ENCODE data around the gene EYA3.

EYA3 gene

GRCh38 chr1:27936370-27936769 is 152.0 kb downstream of the EYA3 start:
- TF ChIP-seq ZFX (IDR thresholded peaks at IDR 0.05), result no peak
- TF ChIP-seq, protein P1, sequence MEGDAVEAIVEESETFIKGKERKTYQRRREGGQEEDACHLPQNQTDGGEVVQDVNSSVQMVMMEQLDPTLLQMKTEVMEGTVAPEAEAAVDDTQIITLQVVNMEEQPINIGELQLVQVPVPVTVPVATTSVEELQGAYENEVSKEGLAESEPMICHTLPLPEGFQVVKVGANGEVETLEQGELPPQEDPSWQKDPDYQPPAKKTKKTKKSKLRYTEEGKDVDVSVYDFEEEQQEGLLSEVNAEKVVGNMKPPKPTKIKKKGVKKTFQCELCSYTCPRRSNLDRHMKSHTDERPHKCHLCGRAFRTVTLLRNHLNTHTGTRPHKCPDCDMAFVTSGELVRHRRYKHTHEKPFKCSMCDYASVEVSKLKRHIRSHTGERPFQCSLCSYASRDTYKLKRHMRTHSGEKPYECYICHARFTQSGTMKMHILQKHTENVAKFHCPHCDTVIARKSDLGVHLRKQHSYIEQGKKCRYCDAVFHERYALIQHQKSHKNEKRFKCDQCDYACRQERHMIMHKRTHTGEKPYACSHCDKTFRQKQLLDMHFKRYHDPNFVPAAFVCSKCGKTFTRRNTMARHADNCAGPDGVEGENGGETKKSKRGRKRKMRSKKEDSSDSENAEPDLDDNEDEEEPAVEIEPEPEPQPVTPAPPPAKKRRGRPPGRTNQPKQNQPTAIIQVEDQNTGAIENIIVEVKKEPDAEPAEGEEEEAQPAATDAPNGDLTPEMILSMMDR (conservative IDR thresholded peaks at IDR 0.05), result no peak
- H3K27ac ChIP-seq, result no peak overlapping the region

GRCh38 chr1:27935721-27936120 is 152.7 kb downstream of the EYA3 start:
- no peak for TF ChIP-seq ZFX (IDR thresholded peaks at IDR 0.05)
- TF ChIP-seq, protein P1 (conservative IDR thresholded peaks at IDR 0.05), result no peak
- H3K27ac ChIP-seq, result peak overlapping the region; percentile 77

DNA sequence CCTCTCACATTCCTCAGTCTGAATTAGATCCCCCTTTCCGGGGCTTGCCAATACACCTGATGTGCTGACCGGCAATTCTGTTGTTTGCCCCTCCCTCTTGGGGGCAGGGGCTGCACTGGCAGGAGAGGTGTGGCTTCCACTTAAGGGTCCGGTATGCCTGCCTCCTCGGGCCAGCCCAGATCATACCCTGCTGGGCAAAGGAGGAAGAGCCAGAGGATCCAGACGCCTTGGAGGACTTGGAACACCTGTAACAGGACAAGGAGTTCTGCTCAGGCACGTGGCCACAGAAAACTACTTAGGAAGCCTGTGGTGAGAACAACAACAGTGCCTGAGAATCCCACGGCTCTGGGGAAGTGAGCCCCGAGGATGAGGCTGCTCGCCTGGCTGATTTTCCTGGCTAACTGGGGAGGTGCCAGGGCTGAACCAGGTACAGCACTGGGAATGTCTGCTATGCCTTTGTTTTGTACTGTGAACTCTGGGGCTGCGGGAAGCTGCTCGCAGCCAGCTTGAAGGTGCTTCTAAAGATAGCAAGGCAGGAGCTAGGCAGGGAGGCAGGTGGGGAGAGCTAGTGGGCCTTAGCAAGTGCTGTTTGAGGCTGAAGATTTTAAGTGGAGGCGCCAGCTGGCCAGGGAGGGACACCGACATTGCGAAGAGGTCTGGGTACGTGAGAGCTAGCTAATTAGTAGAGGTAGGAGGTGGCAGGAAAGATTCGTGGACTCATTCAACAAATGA is 153.4 kb downstream of the EYA3 start, which contains the start of gene SMPDL3B:
TSS of gene SMPDL3B (plus strand) at position 183 of the 732 bp plus-strand sequence. CDS start at position 367, 184 bp downstream.
- H3K27ac ChIP-seq, result peak within 1 kb of the TSS; percentile 77
- TF ChIP-seq, protein P1 (conservative IDR thresholded peaks at IDR 0.05), result no peak; the same call in 1 of the 2 replicates
- no peak for TF ChIP-seq ZFX (IDR thresholded peaks at IDR 0.05)

DNA sequence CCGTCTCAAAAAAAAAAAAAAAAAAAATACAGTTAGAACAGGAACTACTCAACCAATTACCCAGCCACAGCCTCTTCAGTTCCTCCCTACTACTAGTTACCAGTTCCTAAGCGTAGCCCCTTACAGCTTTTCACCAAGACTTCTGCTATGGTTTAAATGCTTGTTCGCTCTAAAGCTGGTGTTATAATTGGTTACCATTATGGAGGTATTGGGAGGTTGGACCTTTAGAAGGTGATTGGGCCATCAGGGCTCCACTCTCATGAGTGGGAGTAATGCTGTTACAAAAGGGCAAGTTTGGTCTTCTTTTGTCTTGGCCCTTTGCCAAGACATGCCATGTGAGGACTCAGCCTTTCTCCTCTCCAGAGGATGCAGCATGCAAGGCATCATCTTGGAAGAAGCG is 156.7 kb downstream of the EYA3 start:
- TF ChIP-seq ZFX (IDR thresholded peaks at IDR 0.05), result no peak
- TF ChIP-seq, protein P1 (conservative IDR thresholded peaks at IDR 0.05), result no peak
- H3K27ac ChIP-seq, result no peak overlapping the region

DNA sequence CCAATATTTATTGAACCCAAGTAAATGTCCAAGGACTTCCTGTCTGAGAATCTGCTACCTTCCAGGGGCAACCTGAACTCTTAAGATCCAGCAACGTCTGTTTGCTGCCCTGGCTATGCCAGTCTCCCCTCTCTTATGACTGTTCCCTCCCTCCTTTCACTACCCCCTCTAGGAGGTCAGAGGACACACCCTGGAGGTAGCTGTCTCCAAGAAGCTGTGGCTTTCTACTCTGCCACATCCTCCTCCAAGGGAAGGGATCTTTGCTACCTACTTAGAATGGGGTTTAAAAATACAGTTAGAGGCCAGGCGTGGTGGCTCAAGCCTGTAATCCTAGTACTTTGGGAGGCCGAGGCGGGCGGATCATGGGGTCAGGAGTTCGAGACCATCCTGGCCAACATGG is 157.2 kb downstream of the EYA3 start:
- no peak for TF ChIP-seq ZFX (IDR thresholded peaks at IDR 0.05)
- TF ChIP-seq, protein P1 (conservative IDR thresholded peaks at IDR 0.05), result no peak
- H3K27ac ChIP-seq, result no peak overlapping the region

DNA sequence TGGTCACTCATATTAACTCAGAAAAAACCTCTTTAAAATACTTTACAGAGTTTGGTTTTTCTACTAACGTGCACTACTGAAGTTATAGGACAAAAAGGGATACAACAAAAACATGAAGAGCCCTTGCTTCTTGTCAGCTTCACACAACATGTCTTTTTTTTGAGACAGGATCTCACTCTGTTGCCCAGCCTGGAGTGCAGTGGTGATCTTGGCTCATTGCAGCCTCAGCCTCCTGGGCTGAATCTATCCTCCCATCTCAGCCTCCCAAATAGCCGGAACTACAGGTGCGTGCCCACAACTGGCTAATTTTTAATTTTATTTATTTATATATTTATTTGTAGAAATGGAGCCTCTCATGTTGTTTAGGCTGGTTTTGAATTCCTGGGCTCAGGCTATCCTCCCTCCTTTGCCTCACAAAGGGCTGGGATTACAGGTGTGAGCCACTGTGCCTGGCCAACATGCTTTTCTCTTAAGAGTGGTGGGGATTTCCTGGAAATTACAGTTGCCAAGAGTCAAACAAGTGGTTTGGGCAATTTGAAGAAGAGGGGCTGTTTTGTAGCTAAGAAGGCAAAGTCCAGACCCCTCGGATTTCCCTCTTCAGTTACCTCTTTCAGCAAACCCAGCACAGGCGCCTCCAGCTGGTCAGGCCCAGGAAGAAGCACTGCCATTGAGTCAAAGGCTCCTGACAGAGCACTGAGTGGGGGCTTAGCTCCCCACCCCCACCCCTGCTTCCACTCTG is 160.0 kb downstream of the EYA3 start:
- no peak for TF ChIP-seq ZFX (IDR thresholded peaks at IDR 0.05)
- TF ChIP-seq, protein P1 (conservative IDR thresholded peaks at IDR 0.05), result no peak
- no peak overlapping the region for H3K27ac ChIP-seq

DNA sequence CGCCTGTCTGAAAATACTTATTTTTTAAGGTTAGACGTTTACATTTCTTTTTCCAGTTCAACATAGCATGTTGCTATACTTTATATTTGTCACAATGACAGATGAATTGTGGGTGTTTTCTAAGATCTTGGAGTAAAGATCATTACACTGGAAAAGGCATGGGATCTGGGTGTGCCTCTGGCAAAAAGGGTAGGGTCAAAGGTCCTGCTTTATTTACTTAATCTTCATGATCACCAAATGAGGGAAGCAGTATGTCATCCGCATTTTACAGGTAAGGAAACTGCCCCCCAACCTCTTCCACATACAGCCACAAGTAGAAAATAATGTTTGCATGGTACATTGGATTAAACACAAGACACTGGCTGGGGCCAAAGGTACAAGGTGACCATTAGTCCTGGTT is 166.1 kb downstream of the EYA3 start:
- H3K27ac ChIP-seq, result no peak overlapping the region
- TF ChIP-seq ZFX (IDR thresholded peaks at IDR 0.05), result no peak
- TF ChIP-seq, protein P1 (conservative IDR thresholded peaks at IDR 0.05), result no peak
